Neural progenitor cell (in vitro differentiated cells): Measurements from ENCODE around the gene GJA3.

Experiments used
- CTCF ChIP-seq: fragments of 200-600 bp; sonication (generic); IDR thresholded peaks from 2 replicates; pipeline ENCODE4 v1.5.1; 2017; ENCODE audit warnings: antibody characterized with exemption, mild to moderate bottlenecking
- EZH2 ChIP-seq: fragments of 200-600 bp; sonication (generic); IDR thresholded peaks from 2 replicates; pipeline ENCODE4 v1.6.1; 2017; ENCODE audit warnings: antibody characterized with exemption, mild to moderate bottlenecking, moderate library complexity
- EZH2phosphoT487 ChIP-seq: fragments of 200-600 bp; sonication (generic); IDR thresholded peaks from 2 replicates; pipeline ENCODE4 v1.6.1; 2017; ENCODE audit warnings: antibody characterized with exemption

- TF ChIP-seq CTCF (no peak), EZH2 (no peak), EZH2phosphoT487 (no peak)
Measured at GRCh38 chr13:20121159-20121525, 39.7 kb downstream of the GJA3 start.
